Thymus (tissue), 11 donors: ENCODE data around the gene IL36RN. TPM values are rescaled to one million over a fixed set of nuclear protein-coding genes. Genes with fewer than 3 reads are reported as not detected.

Source experiments
- DNase-seq, 9 donors: peaks; one replicate each; pipeline ENCODE4 v3.0.0-alpha.2; 2013; ENCODE audit warnings: low spot score in 9 of 9, low read depth in 6 of 9, missing footprints in 1 of 9
- H3K27ac ChIP-seq, 2 donors: one replicate each; pipeline ENCODE4 v1.5.1; 2013; ENCODE audit warnings: control low read depth in 1 of 2, low read depth in 1 of 2, low read length in 1 of 2, mild to moderate bottlenecking in 1 of 2, moderate library complexity in 1 of 2
- H3K27me3 ChIP-seq, 2 donors: one replicate each; pipeline ENCODE4 v1.5.1; 2013; ENCODE audit warnings: low read length in 1 of 2; ENCODE audit not compliant: control insufficient read depth in 2 of 2, insufficient read depth in 1 of 2
- H3K36me3 ChIP-seq, 2 donors: one replicate each; pipeline ENCODE4 v1.5.1; 2013; ENCODE audit warnings: low read length in 1 of 2, mild to moderate bottlenecking in 1 of 2, moderate library complexity in 1 of 2; ENCODE audit not compliant: control insufficient read depth in 2 of 2, insufficient read depth in 2 of 2
- H3K4me1 ChIP-seq, 2 donors: one replicate each; pipeline ENCODE4 v1.5.1; 2013; ENCODE audit warnings: low read length in 2 of 2; ENCODE audit not compliant: control insufficient read depth in 2 of 2, insufficient read depth in 2 of 2
- H3K4me3 ChIP-seq, 2 donors: one replicate each; pipeline ENCODE4 v1.5.1; 2013; ENCODE audit warnings: low read length in 2 of 2, control low read depth in 1 of 2, mild to moderate bottlenecking in 1 of 2
- H3K9me3 ChIP-seq, 2 donors: one replicate each; pipeline ENCODE4 v1.5.1; 2013; ENCODE audit warnings: low read length in 1 of 2, mild to moderate bottlenecking in 1 of 2; ENCODE audit not compliant: control insufficient read depth in 2 of 2, insufficient read depth in 1 of 2
- WGBS: extraction: QIAGEN DNeasy Blood & Tissue Kit; methylation state at CpG from one replicate; pipeline ENCODE4 v1.1.7; 2013; 5-methylcytosine and 5-hydroxymethylcytosine counted together
- polyA plus RNA-seq: library from polyadenylated mRNA; stranded (reverse); fragments of 200-250 nt; gene quantifications from one replicate; pipeline ENCODE4 v1.2.3, GENCODE V29; 2013
- total RNA-seq: library from RNA; stranded (reverse); fragments of 120-200 nt; gene quantifications from one replicate; pipeline ENCODE4 v1.2.4, GENCODE V29; 2013
- donor health status: healthy.

The IL36RN gene
- total and polyA plus RNA-seq, 2 donors, result 0.09 to 2.4 TPM

- H3K36me3 ChIP-seq, result no peaks in the 10 kb centered on the region
Measured at GRCh38 chr2:113056521-113056920, 2.5 kb upstream of the IL36RN start.

GRCh38 chr2:113057117-113057516, 1.9 kb upstream of the IL36RN start:
- Histone ChIP-seq H3K4me1 (no peaks in the 10 kb centered on the region), H3K27ac (no peak overlapping the region), H3K27me3 (peaks cover 0 to 3% of the 10 kb centered on the region in 2 donors), H3K4me3 (no peak overlapping the region), H3K36me3 (no peaks in the 10 kb centered on the region), H3K9me3 (peaks cover 0 to 11% of the 10 kb centered on the region in 2 donors)
- no peak for DNase-seq
- WGBS, result 91% methylated on average over 1 of the region's 1 CpG

More at GRCh38 chr2:113056521-113056920, 2.5 kb upstream of the IL36RN start:
- Histone ChIP-seq H3K9me3 (peaks cover 0 to 11% of the 10 kb centered on the region in 2 donors), H3K4me3 (no peak overlapping the region), H3K4me1 (no peaks in the 10 kb centered on the region), H3K27ac (no peak overlapping the region), H3K27me3 (peaks cover 0 to 3% of the 10 kb centered on the region in 2 donors)
- 92% methylated on average over 1 of the region's 1 CpG for WGBS
- no peak for DNase-seq

- WGBS, result 68% methylated on average over 2 of the region's 2 CpGs
Measured at GRCh38 chr2:113058411-113058994, 495 bp upstream of the IL36RN start.

GRCh38 chr2:113060396-113060795, 1.4 kb downstream of the IL36RN start:
- Histone ChIP-seq H3K27me3 (peaks cover 0 to 5% of the 10 kb centered on the region in 2 donors), H3K27ac (no peak overlapping the region), H3K4me3 (no peak overlapping the region), H3K9me3 (peaks cover 0 to 3% of the 10 kb centered on the region in 2 donors), H3K4me1 (no peaks in the 10 kb centered on the region), H3K36me3 (no peaks in the 10 kb centered on the region)
- whole genome bisulfite sequencing, result 94% methylated on average over 4 of the region's 4 CpGs
- no peak for DNase-seq

More at GRCh38 chr2:113058411-113058994, 495 bp upstream of the IL36RN start:
- H3K9me3 ChIP-seq, result peaks cover 0 to 11% of the 10 kb centered on the region in 2 donors
- no peaks in the 10 kb centered on the region for H3K36me3 ChIP-seq
- H3K27me3 ChIP-seq, result peaks cover 0 to 5% of the 10 kb centered on the region in 2 donors
- no peak for DNase-seq
- H3K4me1 ChIP-seq, result no peaks in the 10 kb centered on the region
- H3K4me3 ChIP-seq, result no peak overlapping the region
- H3K27ac ChIP-seq, result no peak overlapping the region

- 98% methylated on average over 1 of the region's 1 CpG for WGBS
- H3K27me3 ChIP-seq, result peaks cover 0 to 5% of the 10 kb centered on the region in 2 donors
- DNase-seq, result no peak
Measured at GRCh38 chr2:113060796-113061195, 1.8 kb downstream of the IL36RN start.

GRCh38 chr2:113061241-113061640, 2.2 kb downstream of the IL36RN start:
- Histone ChIP-seq H3K9me3 (peaks cover 0 to 3% of the 10 kb centered on the region in 2 donors), H3K36me3 (no peaks in the 10 kb centered on the region), H3K27ac (no peak overlapping the region), H3K4me3 (no peak overlapping the region), H3K4me1 (no peaks in the 10 kb centered on the region), H3K27me3 (peaks cover 0 to 5% of the 10 kb centered on the region in 2 donors)
- DNase-seq, result no peak
- 77% methylated on average over 2 of the region's 2 CpGs for WGBS

More at GRCh38 chr2:113060796-113061195, 1.8 kb downstream of the IL36RN start:
- Histone ChIP-seq H3K4me1 (no peaks in the 10 kb centered on the region), H3K36me3 (no peaks in the 10 kb centered on the region), H3K27ac (no peak overlapping the region), H3K9me3 (peaks cover 0 to 3% of the 10 kb centered on the region in 2 donors), H3K4me3 (no peak overlapping the region)

- Histone ChIP-seq H3K36me3 (no peaks in the 10 kb centered on the region), H3K27me3 (peaks cover 0 to 5% of the 10 kb centered on the region in 2 donors), H3K9me3 (peaks cover 0 to 3% of the 10 kb centered on the region in 2 donors), H3K27ac (no peak overlapping the region), H3K4me3 (no peak overlapping the region), H3K4me1 (no peaks in the 10 kb centered on the region)
- 96% methylated on average over 18 of the region's 18 CpGs for WGBS
- DNase-seq, result no peak
Measured at GRCh38 chr2:113061896-113062770, 3.1 kb downstream of the IL36RN start.

GRCh38 chr2:113064281-113064680, 5.3 kb downstream of the IL36RN start:
- no peak for DNase-seq
- no peak overlapping the region for H3K4me3 ChIP-seq
- no peaks in the 10 kb centered on the region for H3K36me3 ChIP-seq
- no peaks in the 10 kb centered on the region for H3K4me1 ChIP-seq
- H3K27ac ChIP-seq, result no peak overlapping the region
- H3K9me3 ChIP-seq, result peaks cover 0 to 3% of the 10 kb centered on the region in 2 donors
- H3K27me3 ChIP-seq, result peaks cover 0 to 2% of the 10 kb centered on the region in 2 donors
- WGBS, result 94% methylated on average over 5 of the region's 5 CpGs

GRCh38 chr2:113064898-113065297, 5.9 kb downstream of the IL36RN start:
- Histone ChIP-seq H3K36me3 (no peaks in the 10 kb centered on the region), H3K4me1 (no peaks in the 10 kb centered on the region), H3K4me3 (no peak overlapping the region), H3K27me3 (peaks cover 0 to 2% of the 10 kb centered on the region in 2 donors), H3K27ac (no peak overlapping the region), H3K9me3 (peaks cover 0 to 3% of the 10 kb centered on the region in 2 donors)
- 95% methylated on average over 1 of the region's 1 CpG for WGBS
- DNase-seq, result no peak
